ENCODE measurements around the gene PPM1H. TPM values are rescaled to one million over a fixed set of nuclear protein-coding genes. Genes with fewer than 3 reads are reported as not detected.
"Not testable (repeated sequence)": the region's sequence is repeated elsewhere in the genome, so short reads cannot be mapped to it uniquely, and the experiment has no call there.

Gene PPM1H
- polyA plus RNA-seq, 1 of the 3 experiments (the other 2 are of a cell fraction) = 0.13 TPM

- H3K4me3 ChIP-seq (ENCODE audit: low read depth in 2 of 2, low read length in 1 of 2) = no peak overlapping the region
- H3F3A ChIP-seq (replicated peaks; ENCODE audit: insufficient read depth) = no peaks in the 10 kb centered on the region
- 100% methylated on average over 2 of the region's 3 CpGs for WGBS (ENCODE audit: low lambda C conversion rate)
- DNase-seq = no peak
- no peaks in the 10 kb centered on the region for H3K9me2 ChIP-seq
- no peaks in the 10 kb centered on the region for H4K20me1 ChIP-seq (ENCODE audit: insufficient read depth)
- no peak overlapping the region for H3K9ac ChIP-seq
- no peaks in the 10 kb centered on the region for H3K36me3 ChIP-seq (replicated peaks in 1 of 2; ENCODE audit: control insufficient read depth in 1 of 2, insufficient read depth in 2 of 2, low read length in 1 of 2)
- H3K79me2 ChIP-seq (ENCODE audit: insufficient read depth) = no peaks in the 10 kb centered on the region
- no peaks in the 10 kb centered on the region for H3K27me3 ChIP-seq (ENCODE audit: insufficient read depth)
- ChIA-PET CTCF (interaction anchor here (1.4 kb wide), 2 partner anchors 11 to 18 kb away, joined by 4 read pairs; no protein-coding TSS in a partner anchor), POLR2A (no interaction called here)
- H3K4me1 ChIP-seq (ENCODE audit: control insufficient read depth in 1 of 2, insufficient read depth in 2 of 2, low read depth in 1 of 2, low read length in 1 of 2) = no peaks in the 10 kb centered on the region
- H3K4me2 ChIP-seq = no peak overlapping the region
- no peak overlapping the region for H2AFZ ChIP-seq (ENCODE audit: low read depth)
- TF ChIP-seq TCF12 (IDR thresholded peaks at IDR 0.05) (no peak), IRF3 (IDR thresholded peaks at IDR 0.05; ENCODE audit: low read depth, low read length) (no peak), POLR2AphosphoS5 (IDR thresholded peaks at IDR 0.05; ENCODE audit: low read depth, low read length) (no peak), ELF1 (IDR thresholded peaks at IDR 0.05) (no peak), FOXM1 (IDR thresholded peaks at IDR 0.05; ENCODE audit: low read depth) (no peak), USF2 (IDR thresholded peaks at IDR 0.05; ENCODE audit: borderline replicate concordance, low read depth, low read length) (no peak), MEF2A (IDR thresholded peaks at IDR 0.05; ENCODE audit: borderline replicate concordance, low read depth) (no peak), FOSL2 (IDR thresholded peaks at IDR 0.05; ENCODE audit: borderline replicate concordance, low read depth) (no peak), GATA2 (CRISPR knock-in tag; IDR thresholded peaks at IDR 0.05) (no peak), JUND (IDR thresholded peaks at IDR 0.05) (no peak), MXI1 (IDR thresholded peaks at IDR 0.05; ENCODE audit: low read depth, low read length) (no peak), CTCF (IDR thresholded peaks at IDR 0.05) (no peak), PBX3 (IDR thresholded peaks at IDR 0.05) (no peak), NFIC (IDR thresholded peaks at IDR 0.05; ENCODE audit: borderline replicate concordance) (no peak), YY1 (IDR thresholded peaks at IDR 0.05; ENCODE audit: low read depth) (no peak), MAX (IDR thresholded peaks at IDR 0.05; ENCODE audit: low read depth) (no peak)
- no peaks in the 10 kb centered on the region for H3K9me3 ChIP-seq
- no peak overlapping the region for H3K27ac ChIP-seq (ENCODE audit: low read depth in 2 of 2, low read length in 1 of 2)
Measured at GRCh38 chr12:62668782-62669181, 266.2 kb downstream of the PPM1H start.

GRCh38 chr12:62664951-62665350, 270.0 kb downstream of the PPM1H start:
- CTCF ChIA-PET = interaction anchor here (0.6 to 0.9 kb wide), 2 partner anchors 14 to 1299 kb away, joined by 3 read pairs; no protein-coding TSS in a partner anchor
- POLR2A ChIA-PET; H3K9me2 ChIP-seq; DNase-seq; H3K4me2 ChIP-seq; H3K9ac ChIP-seq; H3F3A ChIP-seq (replicated peaks; ENCODE audit: insufficient read depth); H3K36me3 ChIP-seq (replicated peaks in 1 of 2; ENCODE audit: control insufficient read depth in 1 of 2, insufficient read depth in 2 of 2, low read length in 1 of 2); H2AFZ ChIP-seq (ENCODE audit: low read depth); H3K79me2 ChIP-seq (ENCODE audit: insufficient read depth); H3K9me3 ChIP-seq; H3K27ac ChIP-seq (ENCODE audit: low read depth in 2 of 2, low read length in 1 of 2); H3K27me3 ChIP-seq (ENCODE audit: insufficient read depth); H4K20me1 ChIP-seq (ENCODE audit: insufficient read depth); H3K4me3 ChIP-seq (ENCODE audit: low read depth in 2 of 2, low read length in 1 of 2); H3K4me1 ChIP-seq (ENCODE audit: control insufficient read depth in 1 of 2, insufficient read depth in 2 of 2, low read depth in 1 of 2, low read length in 1 of 2): not testable (repeated sequence)
- WGBS (ENCODE audit: low lambda C conversion rate) = 99% methylated on average over 5 of the region's 5 CpGs
